Ovary (tissue), 9 donors: ENCODE data around the gene AMBP. TPM values are rescaled to one million over a fixed set of nuclear protein-coding genes. Genes with fewer than 3 reads are reported as not detected.
A peak's percentile ranks its signal among the peaks of the same experiment; 100 is the strongest.

ENCODE experiments used
- DNase-seq, 5 donors: peaks; one replicate each; pipeline ENCODE4 v3.0.0-alpha.2; 2019 to 2020
- H3K27ac ChIP-seq, 2 donors: fragments of 200-600 bp; one replicate each; pipeline versions ENCODE4 v1.5.1 to v1.8.0; 2019 to 2022
- H3K27me3 ChIP-seq: fragments of 200-600 bp; one replicate; pipeline ENCODE4 v1.8.0; 2022
- H3K36me3 ChIP-seq: fragments of 200-600 bp; sonication (generic); one replicate; pipeline ENCODE4 v1.5.1; 2019
- H3K4me1 ChIP-seq: one replicate; pipeline ENCODE4 v1.8.1; 2013; ENCODE audit warnings: mild to moderate bottlenecking, moderate library complexity; ENCODE audit not compliant: insufficient read depth
- H3K4me3 ChIP-seq: fragments of 200-600 bp; sonication (generic); one replicate; pipeline ENCODE4 v1.5.1; 2017
- H3K9me3 ChIP-seq, 2 donors: fragments of 200-600 bp in 1 of 2; sonication (generic) in 1 of 2; one replicate each; pipeline versions ENCODE4 v1.5.1 to v1.8.1; 2013 to 2019; ENCODE audit warnings: mild to moderate bottlenecking in 1 of 2, moderate library complexity in 1 of 2
- EP300 ChIP-seq: sonication (generic); formaldehyde crosslinking; IDR thresholded peaks from one replicate; pipeline ENCODE4 v1.6.1; 2017; ENCODE audit warnings: antibody characterized with exemption
- POLR2A ChIP-seq: fragments of 450-650 bp; IDR thresholded peaks from one replicate; pipeline ENCODE4 v1.6.1; 2017; ENCODE audit warnings: antibody characterized with exemption, mild to moderate bottlenecking, moderate library complexity
- WGBS, 3 donors: extraction: QIAGEN DNeasy Blood & Tissue Kit in 1 of 3; methylation state at CpG; one replicate each; pipeline versions ENCODE4 v1.1.5 to v1.1.7; 2013 to 2017; 5-methylcytosine and 5-hydroxymethylcytosine counted together
- intact Hi-C, 4 donors: fragments of 100-400 bp; cut with DNase I; formaldehyde crosslinking; loops; one replicate each; pipeline versions ENCODE4 v1.11.0 to v1.15.1; 2022 to 2023
- polyA plus RNA-seq, 2 donors: library from polyadenylated mRNA; stranded (reverse); fragments of 200-250 nt in 1 of 2; fragments of 350-450 nt in 1 of 2; fragmentation: Illumina TruSeq in 1 of 2; extraction: RNeasy Lipid Tissue Mini Kit (QIAGEN cat#74804) in 1 of 2; gene quantifications; one replicate each; pipeline ENCODE4 v1.2.3, GENCODE V29; 2013 to 2014
- total RNA-seq, 7 donors: library from RNA; depleted of rRNA in 2 of 7; stranded (reverse); fragments of >200 nt in 2 of 7; fragmentation: NEBNext Ultra II Directional in 3 of 7; extraction: Animal tissue kit (Norgen Biotek cat#: 25700) in 3 of 7; gene quantifications; one replicate each; pipeline versions ENCODE4 v1.1.0 to v1.2.4, GENCODE V29; 2016 to 2023
- TF ChIP-seq, protein P1 (sequence below), 3 donors: fragments of 450-650 bp in 2 of 3; fragments of 200-600 bp in 1 of 3; IDR thresholded peaks; one replicate each; pipeline versions ENCODE4 v1.5.1 to v1.8.0; 2016 to 2022; ENCODE audit warnings: antibody characterized with exemption in 3 of 3, mild to moderate bottlenecking in 1 of 3
- donor health status: DM: no; HTN: no; CAD: no; lungs with moderate emphysema.
- donor health status: DM: no; HTN: no; CAD: no.
- donor health status: Bipolar disorder and iron deficiency.
- donor health status: DM: yes; HTN: yes; CAD: no.
- donor health status: DM: no; HTN: no; CAD: no.
- donor health status: DM: yes; HTN: yes; CAD: no.

Gene AMBP
- total and polyA plus RNA-seq, 9 donors, result 0.15 to 3.9 (median 0.62) TPM; not detected in 3

GRCh38 chr9:114034196-114034595 is 43.9 kb downstream of the AMBP start:
- Histone ChIP-seq H3K9me3 (no peaks in the 10 kb centered on the region), H3K27me3 (no peaks in the 10 kb centered on the region), H3K4me3 (no peak overlapping the region), H3K4me1 (peaks cover 3% of the 10 kb centered on the region), H3K36me3 (no peaks in the 10 kb centered on the region), H3K27ac (no peak overlapping the region)
- intact Hi-C loops, result loop anchor here in 2 of 4 donors (5.0 to 10.0 kb wide), 2 partner anchors 227 to 289 kb away; no protein-coding TSS in a partner anchor
- 88 to 96% (median 91%) methylated on average over 10 of the region's 10 CpGs for WGBS, 3 donors
- peak in 1 of 5 donors; percentile 7 for DNase-seq
- TF ChIP-seq EP300 (no peak), POLR2A (no peak)
- TF ChIP-seq, protein P1, sequence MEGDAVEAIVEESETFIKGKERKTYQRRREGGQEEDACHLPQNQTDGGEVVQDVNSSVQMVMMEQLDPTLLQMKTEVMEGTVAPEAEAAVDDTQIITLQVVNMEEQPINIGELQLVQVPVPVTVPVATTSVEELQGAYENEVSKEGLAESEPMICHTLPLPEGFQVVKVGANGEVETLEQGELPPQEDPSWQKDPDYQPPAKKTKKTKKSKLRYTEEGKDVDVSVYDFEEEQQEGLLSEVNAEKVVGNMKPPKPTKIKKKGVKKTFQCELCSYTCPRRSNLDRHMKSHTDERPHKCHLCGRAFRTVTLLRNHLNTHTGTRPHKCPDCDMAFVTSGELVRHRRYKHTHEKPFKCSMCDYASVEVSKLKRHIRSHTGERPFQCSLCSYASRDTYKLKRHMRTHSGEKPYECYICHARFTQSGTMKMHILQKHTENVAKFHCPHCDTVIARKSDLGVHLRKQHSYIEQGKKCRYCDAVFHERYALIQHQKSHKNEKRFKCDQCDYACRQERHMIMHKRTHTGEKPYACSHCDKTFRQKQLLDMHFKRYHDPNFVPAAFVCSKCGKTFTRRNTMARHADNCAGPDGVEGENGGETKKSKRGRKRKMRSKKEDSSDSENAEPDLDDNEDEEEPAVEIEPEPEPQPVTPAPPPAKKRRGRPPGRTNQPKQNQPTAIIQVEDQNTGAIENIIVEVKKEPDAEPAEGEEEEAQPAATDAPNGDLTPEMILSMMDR (IDR thresholded peaks at IDR 0.05), result no peak

DNA sequence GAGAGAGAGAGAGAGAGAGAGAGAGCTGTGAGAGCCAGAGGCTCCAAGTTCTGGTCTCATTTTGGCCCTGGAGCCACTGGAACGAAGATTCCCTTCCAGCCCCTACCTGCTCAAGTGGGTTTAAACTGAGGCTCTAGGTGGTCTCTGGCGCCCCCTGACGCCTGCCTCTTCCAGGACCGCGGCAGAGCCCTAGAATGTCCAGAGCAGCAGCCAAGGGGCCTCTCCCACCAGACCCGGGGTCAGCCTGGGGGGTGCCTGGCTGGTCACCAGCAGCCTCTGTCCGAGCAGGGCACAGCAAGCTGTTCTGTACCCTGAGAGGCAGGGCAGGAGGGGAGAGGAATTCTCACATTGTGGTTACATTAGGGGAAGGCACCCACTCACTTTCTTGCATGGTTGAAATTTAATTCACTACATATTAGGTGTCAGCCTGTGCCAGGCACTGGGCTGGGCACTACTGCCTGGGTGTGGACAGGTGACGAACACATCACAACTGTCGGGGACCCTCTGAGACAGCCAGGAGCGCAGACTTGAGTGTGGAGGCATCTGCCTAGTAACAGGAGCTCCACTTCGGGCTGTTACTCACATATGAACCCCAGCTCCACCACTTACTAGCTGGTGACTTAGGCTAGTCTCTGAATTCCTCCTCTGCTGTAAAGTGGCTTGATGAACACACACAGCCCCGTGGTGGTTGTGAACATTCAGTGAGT is 44.5 kb downstream of the AMBP start:
- WGBS, 3 donors, result 50 to 57% (median 55%) methylated on average over 12 of the region's 12 CpGs
- Histone ChIP-seq H3K27me3 (no peaks in the 10 kb centered on the region), H3K4me3 (no peak overlapping the region), H3K36me3 (no peaks in the 10 kb centered on the region), H3K27ac (no peak overlapping the region), H3K4me1 (peaks cover 3% of the 10 kb centered on the region), H3K9me3 (no peaks in the 10 kb centered on the region)
- DNase-seq, result peak in 4 of 5 donors; percentile 15 to 62 (median 47)
- TF ChIP-seq EP300 (no peak), POLR2A (no peak)
- TF ChIP-seq, protein P1 (IDR thresholded peaks at IDR 0.05), result peak in 1 of 3 donors; percentile 41
- intact Hi-C loops, result loop anchor here in 2 of 4 donors (5.0 to 10.0 kb wide), 2 partner anchors 226 to 289 kb away; no protein-coding TSS in a partner anchor

- DNase-seq, result peak in 1 of 5 donors; percentile 25
- Histone ChIP-seq H3K4me1 (peaks cover 3% of the 10 kb centered on the region), H3K36me3 (no peaks in the 10 kb centered on the region), H3K9me3 (no peaks in the 10 kb centered on the region), H3K27me3 (no peaks in the 10 kb centered on the region), H3K4me3 (no peak overlapping the region), H3K27ac (no peak overlapping the region)
- intact Hi-C loops, result loop anchor here in 2 of 4 donors (5.0 to 10.0 kb wide), 2 partner anchors 225 to 287 kb away; no protein-coding TSS in a partner anchor
- no peak for TF ChIP-seq POLR2A
- TF ChIP-seq EP300, result no peak
- TF ChIP-seq, protein P1 (IDR thresholded peaks at IDR 0.05), result no peak
- WGBS, 3 donors, result 80 to 81% (median 81%) methylated on average over 19 of the region's 19 CpGs
Measured at GRCh38 chr9:114031948-114032840, 45.9 kb downstream of the AMBP start.

DNA sequence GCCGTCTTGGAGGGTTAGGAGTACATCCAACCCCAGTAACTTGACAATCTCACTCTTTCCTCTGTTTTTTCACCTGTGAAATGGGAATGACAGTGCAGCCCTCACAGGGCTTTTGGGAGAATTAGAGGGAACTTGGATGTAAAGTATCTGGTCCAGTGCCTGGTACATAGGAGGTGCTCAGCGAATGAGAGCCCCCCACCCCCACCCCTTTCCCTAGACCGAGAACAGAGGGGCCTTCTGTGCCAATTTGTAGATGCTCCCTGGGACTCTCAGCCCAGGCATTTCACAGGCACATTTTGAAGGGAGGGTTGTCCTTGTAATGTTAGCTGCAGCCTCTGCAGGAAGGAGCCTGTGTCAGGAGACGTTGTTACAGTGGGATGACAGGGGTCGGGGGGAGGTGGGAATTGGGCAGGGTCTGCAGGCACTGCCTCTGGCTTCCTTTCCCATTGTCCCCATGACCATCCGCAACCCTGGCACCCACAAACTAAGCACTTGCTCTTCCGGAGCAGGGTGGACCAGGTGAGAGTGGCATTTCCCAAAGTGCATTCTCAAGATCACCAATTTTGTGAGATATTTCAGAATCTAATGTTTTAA is 47.0 kb downstream of the AMBP start:
- 90 to 93% (median 91%) methylated on average over 7 of the region's 7 CpGs for WGBS, 3 donors
- intact Hi-C loops, result loop anchor here in 2 of 4 donors (5.0 to 10.0 kb wide), 2 partner anchors 224 to 286 kb away; no protein-coding TSS in a partner anchor

More for the DNA sequence above, 47.0 kb downstream of the AMBP start:
- H3K4me1 ChIP-seq, result peaks cover 3% of the 10 kb centered on the region
- H3K27ac ChIP-seq, result no peak overlapping the region
- H3K27me3 ChIP-seq, result no peaks in the 10 kb centered on the region
- TF ChIP-seq, protein P1 (IDR thresholded peaks at IDR 0.05), result no peak
- no peak for TF ChIP-seq POLR2A
- no peaks in the 10 kb centered on the region for H3K9me3 ChIP-seq
- H3K36me3 ChIP-seq, result no peaks in the 10 kb centered on the region
- H3K4me3 ChIP-seq, result no peak overlapping the region
- no peak for DNase-seq
